HepG2 (cell line): ENCODE measurements around the gene NARF. TPM values are rescaled to one million over a fixed set of nuclear protein-coding genes. Genes with fewer than 3 reads are reported as not detected.
A peak's percentile ranks its signal among the peaks of the same experiment; 100 is the strongest.

Experiments
- BRCA1 ChIP-seq: sonication (generic); formaldehyde crosslinking; IDR thresholded peaks from 2 replicates; pipeline ENCODE4 v1.4.0; 2020; ENCODE audit warnings: missing genetic modification reagents
- POGK ChIP-seq: sonication (generic); formaldehyde crosslinking; conservative IDR thresholded peaks from 2 replicates; pipeline ENCODE4 v1.8.0; 2022; ENCODE audit warnings: mild to moderate bottlenecking, moderate library complexity, missing genetic modification reagents
- PRMT3 ChIP-seq: sonication (generic); formaldehyde crosslinking; IDR thresholded peaks from 2 replicates; pipeline ENCODE4 v1.8.1; 2022; ENCODE audit warnings: low read depth, mild to moderate bottlenecking, moderate library complexity, missing genetic modification reagents, borderline replicate concordance
- RARA ChIP-seq: IDR thresholded peaks from 2 replicates; pipeline ENCODE4 v1.6.1; 2016; ENCODE audit warnings: missing genetic modification reagents, missing compliant biosample characterization
- SALL1 ChIP-seq: sonication (generic); formaldehyde crosslinking; IDR thresholded peaks from 2 replicates; pipeline ENCODE4 v1.8.0; 2022; ENCODE audit warnings: mild to moderate bottlenecking, missing genetic modification reagents
- SOX13 ChIP-seq, 3 experiments: fragments of 450-650 bp in 1 of 3; sonication (generic) in 1 of 3; formaldehyde crosslinking in 1 of 3; IDR thresholded peaks in 2 of 3; conservative IDR thresholded peaks in 1 of 3; 2 replicates each; pipeline versions ENCODE4 v1.5.0 to v1.6.1; 2016 to 2020; ENCODE audit warnings: antibody characterized with exemption in 1 of 3, mild to moderate bottlenecking in 1 of 3, missing compliant biosample characterization in 1 of 3, missing genetic modification reagents in 1 of 3, moderate library complexity in 1 of 3
- ZBTB21 ChIP-seq: sonication (generic); formaldehyde crosslinking; IDR thresholded peaks from 2 replicates; pipeline ENCODE4 v1.4.0; 2020; ENCODE audit warnings: missing genetic modification reagents
- ZNF292 ChIP-seq: sonication (generic); formaldehyde crosslinking; IDR thresholded peaks from 2 replicates; pipeline ENCODE4 v1.8.1; 2022; ENCODE audit warnings: mild to moderate bottlenecking, low read depth, missing genetic modification reagents, borderline replicate concordance
- ZNF607 ChIP-seq: sonication (generic); formaldehyde crosslinking; IDR thresholded peaks from 2 replicates; pipeline ENCODE4 v1.5.1; 2020; ENCODE audit warnings: missing genetic modification reagents, mild to moderate bottlenecking, borderline replicate concordance
- ZNF619 ChIP-seq: sonication (generic); formaldehyde crosslinking; IDR thresholded peaks from 2 replicates; pipeline ENCODE4 v1.4.0; 2020; ENCODE audit warnings: mild to moderate bottlenecking, missing genetic modification reagents
- polyA plus RNA-seq, 8 experiments: library from polyadenylated mRNA; depleted of rRNA in 3 of 8; stranded (reverse) in 7 of 8; unstranded in 1 of 8; fragments of >200 nt; fragmentation: Illumina TruSeq in 4 of 8; extraction: Trizol in 4 of 8; gene quantifications; 2 replicates each; pipeline versions ENCODE4 v1.2.1 to v1.2.3, GENCODE V29; 2011 to 2016; ENCODE audit warnings: low read depth in 4 of 8, missing spikeins in 1 of 8, mixed read lengths in 1 of 8; ENCODE audit not compliant: insufficient read depth in 1 of 8
- total RNA-seq, 5 experiments: library from RNA; depleted of rRNA; stranded (reverse); fragments of >200 nt; fragmentation: Illumina TruSeq; extraction: Trizol; gene quantifications; 2 replicates each; pipeline ENCODE4 v1.2.3, GENCODE V29; 2016; ENCODE audit warnings: low read depth in 1 of 5
- TF ChIP-seq, protein P1 (sequence below), 2 experiments: fragments of 450-650 bp in 1 of 2; sonication (generic) in 1 of 2; formaldehyde crosslinking in 1 of 2; IDR thresholded peaks; 2 replicates each; pipeline versions ENCODE4 v1.6.1 to v1.8.0; 2016 to 2022; ENCODE audit warnings: antibody characterized with exemption in 1 of 2, mild to moderate bottlenecking in 1 of 2, missing genetic modification reagents in 1 of 2
- TF ChIP-seq, protein P2 (sequence below): IDR thresholded peaks from 2 replicates; pipeline ENCODE4 v1.6.1; 2012; ENCODE audit warnings: low read length, improper control_type of control experiment

NARF gene
- total and polyA plus RNA-seq, 2 of the 13 experiments (the other 11 are each of a cell fraction or from before 2014, with no cell fraction given): 61.1 to 144 TPM

GRCh38 chr17:82494236-82495055 lies 35.9 kb downstream of the NARF start (continued):
- TF ChIP-seq, protein P1, sequence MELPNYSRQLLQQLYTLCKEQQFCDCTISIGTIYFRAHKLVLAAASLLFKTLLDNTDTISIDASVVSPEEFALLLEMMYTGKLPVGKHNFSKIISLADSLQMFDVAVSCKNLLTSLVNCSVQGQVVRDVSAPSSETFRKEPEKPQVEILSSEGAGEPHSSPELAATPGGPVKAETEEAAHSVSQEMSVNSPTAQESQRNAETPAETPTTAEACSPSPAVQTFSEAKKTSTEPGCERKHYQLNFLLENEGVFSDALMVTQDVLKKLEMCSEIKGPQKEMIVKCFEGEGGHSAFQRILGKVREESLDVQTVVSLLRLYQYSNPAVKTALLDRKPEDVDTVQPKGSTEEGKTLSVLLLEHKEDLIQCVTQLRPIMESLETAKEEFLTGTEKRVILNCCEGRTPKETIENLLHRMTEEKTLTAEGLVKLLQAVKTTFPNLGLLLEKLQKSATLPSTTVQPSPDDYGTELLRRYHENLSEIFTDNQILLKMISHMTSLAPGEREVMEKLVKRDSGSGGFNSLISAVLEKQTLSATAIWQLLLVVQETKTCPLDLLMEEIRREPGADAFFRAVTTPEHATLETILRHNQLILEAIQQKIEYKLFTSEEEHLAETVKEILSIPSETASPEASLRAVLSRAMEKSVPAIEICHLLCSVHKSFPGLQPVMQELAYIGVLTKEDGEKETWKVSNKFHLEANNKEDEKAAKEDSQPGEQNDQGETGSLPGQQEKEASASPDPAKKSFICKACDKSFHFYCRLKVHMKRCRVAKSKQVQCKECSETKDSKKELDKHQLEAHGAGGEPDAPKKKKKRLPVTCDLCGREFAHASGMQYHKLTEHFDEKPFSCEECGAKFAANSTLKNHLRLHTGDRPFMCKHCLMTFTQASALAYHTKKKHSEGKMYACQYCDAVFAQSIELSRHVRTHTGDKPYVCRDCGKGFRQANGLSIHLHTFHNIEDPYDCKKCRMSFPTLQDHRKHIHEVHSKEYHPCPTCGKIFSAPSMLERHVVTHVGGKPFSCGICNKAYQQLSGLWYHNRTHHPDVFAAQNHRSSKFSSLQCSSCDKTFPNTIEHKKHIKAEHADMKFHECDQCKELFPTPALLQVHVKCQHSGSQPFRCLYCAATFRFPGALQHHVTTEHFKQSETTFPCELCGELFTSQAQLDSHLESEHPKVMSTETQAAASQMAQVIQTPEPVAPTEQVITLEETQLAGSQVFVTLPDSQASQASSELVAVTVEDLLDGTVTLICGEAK (IDR thresholded peaks at IDR 0.05): no peak; the same call in 1 of the 2 replicates
- TF ChIP-seq, protein P1 (CRISPR knock-in tag; IDR thresholded peaks at IDR 0.05): peak; percentile 88
- TF ChIP-seq RARA (CRISPR knock-in tag) (peak; percentile 62), ZNF292 (CRISPR knock-in tag) (peak; percentile 24; the same call in 1 of the 2 replicates), SALL1 (CRISPR knock-in tag) (peak; percentile 92), SOX13 (IDR thresholded peaks at IDR 0.05) (no peak), SOX13 (CRISPR knock-in tag; conservative IDR thresholded peaks at IDR 0.05 in 1 of 2, IDR thresholded peaks at IDR 0.05 in 1 of 2) (peak in 1 of 2 experiments; percentile 44; a peak in 1 of 4 replicates), ZNF619 (CRISPR knock-in tag) (peak; percentile 97), ZNF607 (CRISPR knock-in tag) (no peak), BRCA1 (CRISPR knock-in tag) (0 out of 2 replicates have a peak, but pooled peaks have one; percentile 65), PRMT3 (CRISPR knock-in tag) (peak; percentile 97; the same call in 1 of the 2 replicates), ZBTB21 (CRISPR knock-in tag) (no peak), POGK (CRISPR knock-in tag) (peak; percentile 89)
- TF ChIP-seq, protein P2, sequence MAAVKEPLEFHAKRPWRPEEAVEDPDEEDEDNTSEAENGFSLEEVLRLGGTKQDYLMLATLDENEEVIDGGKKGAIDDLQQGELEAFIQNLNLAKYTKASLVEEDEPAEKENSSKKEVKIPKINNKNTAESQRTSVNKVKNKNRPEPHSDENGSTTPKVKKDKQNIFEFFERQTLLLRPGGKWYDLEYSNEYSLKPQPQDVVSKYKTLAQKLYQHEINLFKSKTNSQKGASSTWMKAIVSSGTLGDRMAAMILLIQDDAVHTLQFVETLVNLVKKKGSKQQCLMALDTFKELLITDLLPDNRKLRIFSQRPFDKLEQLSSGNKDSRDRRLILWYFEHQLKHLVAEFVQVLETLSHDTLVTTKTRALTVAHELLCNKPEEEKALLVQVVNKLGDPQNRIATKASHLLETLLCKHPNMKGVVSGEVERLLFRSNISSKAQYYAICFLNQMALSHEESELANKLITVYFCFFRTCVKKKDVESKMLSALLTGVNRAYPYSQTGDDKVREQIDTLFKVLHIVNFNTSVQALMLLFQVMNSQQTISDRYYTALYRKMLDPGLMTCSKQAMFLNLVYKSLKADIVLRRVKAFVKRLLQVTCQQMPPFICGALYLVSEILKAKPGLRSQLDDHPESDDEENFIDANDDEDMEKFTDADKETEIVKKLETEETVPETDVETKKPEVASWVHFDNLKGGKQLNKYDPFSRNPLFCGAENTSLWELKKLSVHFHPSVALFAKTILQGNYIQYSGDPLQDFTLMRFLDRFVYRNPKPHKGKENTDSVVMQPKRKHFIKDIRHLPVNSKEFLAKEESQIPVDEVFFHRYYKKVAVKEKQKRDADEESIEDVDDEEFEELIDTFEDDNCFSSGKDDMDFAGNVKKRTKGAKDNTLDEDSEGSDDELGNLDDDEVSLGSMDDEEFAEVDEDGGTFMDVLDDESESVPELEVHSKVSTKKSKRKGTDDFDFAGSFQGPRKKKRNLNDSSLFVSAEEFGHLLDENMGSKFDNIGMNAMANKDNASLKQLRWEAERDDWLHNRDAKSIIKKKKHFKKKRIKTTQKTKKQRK: no peak
